OCI-LY3 (cell line): ENCODE results near the gene OTOGL.
"Not testable (repeated sequence)": the region's sequence is repeated elsewhere in the genome, so short reads cannot be mapped to it uniquely, and the experiment has no call there.

Experiments used
- H2AFZ ChIP-seq: fragments of 200-600, 300-600 bp; shearing (Covaris generic); 2 replicates; pipeline ENCODE4 v1.6.0; 2014; ENCODE audit warnings: antibody characterized with exemption, low read depth, low read length
- H3K27ac ChIP-seq: fragments of 200-600, 300-600 bp; sonication (generic); 2 replicates; pipeline ENCODE4 v1.5.1; 2014; ENCODE audit warnings: mild to moderate bottlenecking, low read length, moderate library complexity, mixed read lengths
- H3K27me3 ChIP-seq: fragments of 200-600, 300-600 bp; sonication (generic); 2 replicates; pipeline ENCODE4 v1.6.1; 2014; ENCODE audit warnings: low read depth, low read length, mixed read lengths
- H3K36me3 ChIP-seq: fragments of 200-600, 300-600 bp; sonication (generic); replicated peaks from 2 replicates; pipeline ENCODE3; 2014; ENCODE audit warnings: low read depth, low read length, mixed read lengths
- H3K4me1 ChIP-seq: fragments of 300-600, 200-600 bp; sonication (generic); 2 replicates; pipeline ENCODE4 v1.6.1; 2014; ENCODE audit warnings: low read length, mixed read lengths
- H3K4me2 ChIP-seq: fragments of 200-600, 300-600 bp; sonication (generic); 2 replicates; pipeline ENCODE4 v1.6.1; 2014; ENCODE audit warnings: low read length, mixed read lengths
- H3K4me3 ChIP-seq: fragments of 300-600, 200-600 bp; sonication (generic); 2 replicates; pipeline ENCODE4 v1.5.1; 2014; ENCODE audit warnings: antibody characterized with exemption, mild to moderate bottlenecking, low read length, moderate library complexity
- H3K79me2 ChIP-seq: fragments of 300-600, 200-600 bp; shearing (Covaris generic); 2 replicates; pipeline ENCODE4 v1.6.1; 2014; ENCODE audit warnings: mild to moderate bottlenecking, low read length, mixed read lengths
- H3K9ac ChIP-seq: fragments of 300-600, 200-600 bp; shearing (Covaris generic); 2 replicates; pipeline ENCODE4 v1.6.0; 2014; ENCODE audit warnings: mild to moderate bottlenecking, low read length, moderate library complexity
- H3K9me3 ChIP-seq: fragments of 200-600, 300-600 bp; shearing (Covaris generic); 2 replicates; pipeline ENCODE4 v1.6.1; 2014; ENCODE audit warnings: low read length, mixed read lengths; ENCODE audit not compliant: insufficient read depth
- H4K20me1 ChIP-seq: fragments of 200-600, 300-600 bp; sonication (generic); 2 replicates; pipeline ENCODE4 v1.6.1; 2016; ENCODE audit warnings: low read length, mixed read lengths; ENCODE audit not compliant: insufficient read depth
- EZH2phosphoT487 ChIP-seq: fragments of 200-600 bp; shearing (Covaris generic); IDR thresholded peaks from 2 replicates; pipeline ENCODE4 v1.6.1; 2018; ENCODE audit warnings: antibody characterized with exemption, mixed run types, low read depth
- TF ChIP-seq, protein P1 (sequence below): fragments of 200-600, 300-600 bp; sonication (generic); IDR thresholded peaks from 2 replicates; pipeline ENCODE4 v1.5.1; 2014; ENCODE audit warnings: antibody characterized with exemption, low read length, low read depth

The OTOGL gene

DNA sequence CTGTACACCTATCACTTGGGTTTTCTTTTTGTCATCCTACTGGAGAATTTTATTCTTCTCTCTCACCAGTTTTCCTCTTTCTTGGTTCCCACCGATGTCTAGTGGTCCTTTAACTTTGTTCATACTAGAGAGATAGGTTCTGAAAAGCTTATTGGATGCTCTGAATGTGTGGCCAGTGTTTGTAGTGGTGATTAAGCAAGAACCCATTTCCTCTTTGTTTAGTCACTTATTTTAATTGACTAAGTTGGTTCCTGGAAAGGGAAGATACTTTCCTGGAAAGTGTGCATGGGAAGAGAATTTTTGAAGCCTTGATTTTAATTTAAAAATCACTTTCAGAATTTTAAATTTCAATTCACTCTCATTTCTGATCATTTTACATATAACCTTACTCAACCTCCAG, 127.2 kb downstream of the OTOGL start:
- Histone ChIP-seq H3K36me3 (no peaks in the 10 kb centered on the region), H2AFZ (no peak overlapping the region), H4K20me1 (no peaks in the 10 kb centered on the region), H3K4me1 (no peaks in the 10 kb centered on the region), H3K9me3 (no peaks in the 10 kb centered on the region), H3K9ac (no peak overlapping the region), H3K4me2 (no peak overlapping the region), H3K27ac (no peak overlapping the region), H3K4me3 (no peak overlapping the region), H3K79me2 (no peaks in the 10 kb centered on the region), H3K27me3 (no peaks in the 10 kb centered on the region)
- TF ChIP-seq, protein P1, sequence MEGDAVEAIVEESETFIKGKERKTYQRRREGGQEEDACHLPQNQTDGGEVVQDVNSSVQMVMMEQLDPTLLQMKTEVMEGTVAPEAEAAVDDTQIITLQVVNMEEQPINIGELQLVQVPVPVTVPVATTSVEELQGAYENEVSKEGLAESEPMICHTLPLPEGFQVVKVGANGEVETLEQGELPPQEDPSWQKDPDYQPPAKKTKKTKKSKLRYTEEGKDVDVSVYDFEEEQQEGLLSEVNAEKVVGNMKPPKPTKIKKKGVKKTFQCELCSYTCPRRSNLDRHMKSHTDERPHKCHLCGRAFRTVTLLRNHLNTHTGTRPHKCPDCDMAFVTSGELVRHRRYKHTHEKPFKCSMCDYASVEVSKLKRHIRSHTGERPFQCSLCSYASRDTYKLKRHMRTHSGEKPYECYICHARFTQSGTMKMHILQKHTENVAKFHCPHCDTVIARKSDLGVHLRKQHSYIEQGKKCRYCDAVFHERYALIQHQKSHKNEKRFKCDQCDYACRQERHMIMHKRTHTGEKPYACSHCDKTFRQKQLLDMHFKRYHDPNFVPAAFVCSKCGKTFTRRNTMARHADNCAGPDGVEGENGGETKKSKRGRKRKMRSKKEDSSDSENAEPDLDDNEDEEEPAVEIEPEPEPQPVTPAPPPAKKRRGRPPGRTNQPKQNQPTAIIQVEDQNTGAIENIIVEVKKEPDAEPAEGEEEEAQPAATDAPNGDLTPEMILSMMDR = no peak
- no peak for TF ChIP-seq EZH2phosphoT487

DNA sequence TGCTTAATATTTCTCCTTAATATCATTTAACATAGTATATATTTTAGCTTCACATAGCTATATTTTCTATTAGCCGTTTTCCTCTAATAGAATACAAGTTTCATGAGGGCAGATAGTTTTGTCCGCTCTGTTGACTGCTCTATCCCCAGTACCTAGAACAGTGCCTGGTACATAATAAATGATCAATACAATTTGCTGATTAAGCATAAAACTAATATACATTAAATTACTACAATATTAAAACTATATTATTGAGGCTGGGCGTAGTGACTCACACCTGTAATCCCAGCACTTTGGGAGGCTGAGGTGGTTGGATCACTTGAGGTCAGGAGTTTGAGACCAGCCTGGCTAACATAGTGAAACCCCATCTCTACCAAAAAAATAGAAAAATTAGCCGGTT, 128.6 kb downstream of the OTOGL start:
- not testable (repeated sequence) for H3K79me2 ChIP-seq, H3K4me3 ChIP-seq, H3K36me3 ChIP-seq, H3K4me2 ChIP-seq, H3K4me1 ChIP-seq, H3K9me3 ChIP-seq, H2AFZ ChIP-seq, H3K9ac ChIP-seq, H3K27ac ChIP-seq, H3K27me3 ChIP-seq, H4K20me1 ChIP-seq

DNA sequence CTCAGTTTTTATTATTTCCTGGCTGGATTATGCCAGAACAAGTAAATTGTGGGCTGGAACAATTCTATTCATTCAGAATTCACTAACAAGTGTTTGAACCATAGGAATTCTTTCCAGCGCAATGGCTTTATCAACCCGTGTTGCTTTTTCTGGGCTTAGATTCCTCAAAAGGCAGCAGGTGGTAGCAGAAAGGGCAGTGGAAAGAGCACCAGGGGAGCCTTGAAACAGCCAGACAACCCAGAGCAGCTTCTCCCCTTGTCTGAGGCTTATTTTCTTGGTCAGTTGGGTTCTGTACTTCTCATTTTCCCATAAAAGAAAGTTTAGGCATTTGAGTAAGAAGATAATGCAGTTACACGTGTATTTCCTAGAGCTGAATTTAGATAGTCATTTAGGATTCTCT, 130.7 kb downstream of the OTOGL start:
- Histone ChIP-seq H2AFZ (no peak overlapping the region), H3K4me2 (no peak overlapping the region), H3K27ac (no peak overlapping the region), H3K79me2 (no peaks in the 10 kb centered on the region), H4K20me1 (no peaks in the 10 kb centered on the region), H3K9ac (no peak overlapping the region), H3K4me3 (no peak overlapping the region), H3K9me3 (no peaks in the 10 kb centered on the region), H3K36me3 (no peaks in the 10 kb centered on the region), H3K27me3 (no peaks in the 10 kb centered on the region), H3K4me1 (no peaks in the 10 kb centered on the region)
- TF ChIP-seq, protein P1 = no peak
- no peak for TF ChIP-seq EZH2phosphoT487

DNA sequence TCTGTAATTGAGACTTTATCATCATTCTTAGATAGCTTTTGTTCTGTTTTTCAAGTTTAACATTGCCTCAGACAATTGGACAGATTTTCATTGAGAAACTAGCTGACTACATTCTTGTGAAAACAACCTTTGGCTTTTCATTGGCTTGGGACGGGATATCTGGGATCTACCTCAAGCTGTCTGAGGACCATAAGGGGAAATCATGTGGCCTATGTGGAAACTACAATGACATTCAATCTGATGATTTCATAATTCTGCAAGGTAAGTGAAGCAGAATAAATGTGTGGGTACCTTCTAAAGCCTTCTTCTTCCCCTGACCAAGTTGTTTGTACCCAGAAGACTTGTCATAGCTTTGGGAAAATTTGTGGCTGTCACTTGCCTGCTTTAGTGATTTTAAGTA, 133.5 kb downstream of the OTOGL start:
- Histone ChIP-seq H3K4me2 (no peak overlapping the region), H3K4me1 (no peaks in the 10 kb centered on the region), H3K27ac (no peak overlapping the region), H3K79me2 (no peaks in the 10 kb centered on the region), H3K27me3 (no peaks in the 10 kb centered on the region), H2AFZ (no peak overlapping the region), H4K20me1 (no peaks in the 10 kb centered on the region), H3K36me3 (no peaks in the 10 kb centered on the region), H3K9me3 (no peaks in the 10 kb centered on the region), H3K4me3 (no peak overlapping the region), H3K9ac (no peak overlapping the region)
- no peak for TF ChIP-seq EZH2phosphoT487
- TF ChIP-seq, protein P1 = no peak

DNA sequence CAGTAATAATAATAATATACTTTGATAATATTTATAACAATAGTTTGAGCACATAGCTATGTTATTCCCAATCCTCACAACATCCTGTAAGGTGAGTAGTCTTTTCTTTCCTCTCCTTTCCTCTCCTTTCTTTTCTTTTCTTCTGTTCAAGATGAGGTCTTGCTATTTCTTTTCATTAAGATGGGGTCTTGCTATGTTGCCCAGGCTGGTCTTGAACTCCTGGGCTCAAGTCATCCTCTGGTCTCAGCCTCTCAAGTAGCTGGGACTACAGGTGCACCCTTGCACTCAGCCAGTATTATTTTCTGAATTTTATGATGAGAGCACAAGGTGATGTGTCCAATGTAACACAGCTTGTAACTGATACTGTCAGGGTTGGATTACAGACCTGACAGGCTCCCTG, 134.6 kb downstream of the OTOGL start:
- TF ChIP-seq, protein P1 = no peak
- Histone ChIP-seq H3K4me2 (no peak overlapping the region), H3K27ac (no peak overlapping the region), H3K9me3 (no peaks in the 10 kb centered on the region), H3K36me3 (no peaks in the 10 kb centered on the region), H3K4me3 (no peak overlapping the region), H4K20me1 (no peaks in the 10 kb centered on the region), H3K9ac (no peak overlapping the region), H3K79me2 (no peaks in the 10 kb centered on the region), H2AFZ (no peak overlapping the region), H3K27me3 (no peaks in the 10 kb centered on the region), H3K4me1 (no peaks in the 10 kb centered on the region)
